Spleen (tissue), 11 donors: ENCODE data around the gene CRB3. TPM values are rescaled to one million over a fixed set of nuclear protein-coding genes. Genes with fewer than 3 reads are reported as not detected.

Experiments
- DNase-seq: peaks from one replicate; pipeline ENCODE4 v3.0.0-alpha.2; 2020
- H3K27ac ChIP-seq, 8 donors: fragments of 200-600 bp; sonication (generic) in 7 of 8; 1 replicate in 4 of 8; 2 replicates in 4 of 8; pipeline versions ENCODE4 v1.5.0 to v1.8.0; 2016 to 2021; ENCODE audit warnings: inconsistent platforms in 4 of 8, mild to moderate bottlenecking in 4 of 8, moderate library complexity in 1 of 8
- H3K27me3 ChIP-seq, 7 donors: fragments of 200-600 bp; sonication (generic) in 6 of 7; replicated peaks in 1 of 7; 1 replicate in 4 of 7; 2 replicates in 3 of 7; pipeline versions ENCODE4 v1.5.0 to v1.8.0; 2016 to 2021; ENCODE audit warnings: inconsistent platforms in 3 of 7, mild to moderate bottlenecking in 1 of 7
- H3K36me3 ChIP-seq, 6 donors: fragments of 200-600 bp; sonication (generic) in 5 of 6; 1 replicate in 4 of 6; 2 replicates in 2 of 6; pipeline versions ENCODE4 v1.5.0 to v1.8.0; 2016 to 2021; ENCODE audit warnings: inconsistent platforms in 2 of 6
- H3K4me1 ChIP-seq, 6 donors: fragments of 200-600 bp; sonication (generic) in 5 of 6; 1 replicate in 3 of 6; 2 replicates in 3 of 6; pipeline versions ENCODE4 v1.5.0 to v1.8.0; 2016 to 2021; ENCODE audit warnings: inconsistent platforms in 3 of 6
- H3K4me3 ChIP-seq, 8 donors: fragments of 200-600 bp; sonication (generic) in 7 of 8; 1 replicate in 4 of 8; 2 replicates in 4 of 8; pipeline versions ENCODE4 v1.5.0 to v1.8.0; 2016 to 2021; ENCODE audit warnings: inconsistent platforms in 4 of 8, mild to moderate bottlenecking in 4 of 8, moderate library complexity in 2 of 8
- H3K9me3 ChIP-seq, 8 donors: fragments of 200-600 bp; sonication (generic) in 7 of 8; 1 replicate in 4 of 8; 2 replicates in 4 of 8; pipeline versions ENCODE4 v1.5.0 to v1.8.0; 2016 to 2021; ENCODE audit warnings: inconsistent platforms in 4 of 8
- CTCF ChIP-seq, 11 experiments: fragments of 200-600 bp in 7 of 11; fragments of 450-650 bp in 4 of 11; sonication (generic) in 4 of 11; IDR thresholded peaks in 8 of 11; conservative IDR thresholded peaks in 3 of 11; 1 replicate in 7 of 11; 2 replicates in 4 of 11; pipeline versions ENCODE4 v1.4.0 to v1.8.0; 2016 to 2021; ENCODE audit warnings: antibody characterized with exemption in 11 of 11, inconsistent platforms in 4 of 11, mild to moderate bottlenecking in 1 of 11
- POLR2A ChIP-seq, 3 donors: fragments of 450-650 bp; IDR thresholded peaks; one replicate each; pipeline ENCODE4 v1.5.1; 2017; ENCODE audit warnings: antibody characterized with exemption in 3 of 3, mild to moderate bottlenecking in 1 of 3
- POLR2AphosphoS5 ChIP-seq, 3 donors: sonication (generic); formaldehyde crosslinking; IDR thresholded peaks; one replicate each; pipeline ENCODE4 v1.5.1; 2017; ENCODE audit warnings: antibody characterized with exemption in 3 of 3
- WGBS, 5 donors: extraction: QIAGEN DNeasy Blood & Tissue Kit in 3 of 5; methylation state at CpG; one replicate each; pipeline versions ENCODE4 v1.1.5 to v1.1.7; 2013 to 2018; 5-methylcytosine and 5-hydroxymethylcytosine counted together
- intact Hi-C: fragments of 100-400 bp; cut with DNase I; formaldehyde crosslinking; loops from one replicate; pipeline ENCODE4 v1.15.0; 2023; ENCODE audit warnings: low total_unique reads
- polyA plus RNA-seq, 3 donors: library from polyadenylated mRNA; stranded (reverse); fragments of 200-250 nt; gene quantifications; one replicate each; pipeline ENCODE4 v1.2.1, GENCODE V29; 2013
- total RNA-seq, 7 donors: library from RNA; depleted of rRNA in 3 of 7; stranded (reverse); fragments of >200 nt in 3 of 7; fragmentation: NEBNext Ultra II Directional in 4 of 7; extraction: Animal tissue kit (Norgen Biotek cat#: 25700) in 4 of 7; gene quantifications; one replicate each; pipeline versions ENCODE4 v1.1.0 to v1.2.1, GENCODE V29; 2016 to 2021
- donor health status: healthy with polysubstance abuse.
- donor health status: DM: no; HTN: no; CAD: no; lungs with moderate emphysema.
- donor health status: DM: no; HTN: no; CAD: no.
- donor health status: Bipolar disorder and iron deficiency.
- donor health status: healthy.
- donor health status: DM: no; HTN: no; CAD: no.
- donor health status: DM: yes; HTN: yes; CAD: no.

The CRB3 gene
- total and polyA plus RNA-seq, 10 donors: 1.0 to 2.0 (median 1.2) TPM; not detected in 2

- Histone ChIP-seq H3K36me3 (peaks cover 0 to 33% (median 8%) of the 10 kb centered on the region in 6 donors), H3K9me3 (no peaks in the 10 kb centered on the region), H3K27me3 (peaks cover 0 to 5% (median 0%) of the 10 kb centered on the region in 7 donors), H3K4me1 (peaks cover 0 to 53% (median 20%) of the 10 kb centered on the region in 6 donors), H3K4me3 (peak within 1 kb of the TSS; percentile 42 to 76 (median 57)), H3K27ac (peak within 1 kb of the TSS; percentile 83 to 96 (median 90))
- intact Hi-C loops: no loop called here
- DNase-seq: peak; percentile 95
- WGBS, 5 donors: 10 to 19% (median 14%) methylated on average over 20 to 24 of the region's 24 CpGs
- TF ChIP-seq CTCF (IDR thresholded peaks at IDR 0.05 in 8 of 11, conservative IDR thresholded peaks at IDR 0.05 in 3 of 11) (peak in 10 of 11 experiments; percentile 43 to 77 (median 68)), POLR2AphosphoS5 (IDR thresholded peaks at IDR 0.05) (peak; percentile 79 to 89 (median 83)), POLR2A (IDR thresholded peaks at IDR 0.05) (no peak)
These were observed 17.7 kb downstream of the CRB3 start, which contains the start of gene DENND1C for GRCh38 chr19:6481541-6482342. Gene DENND1C (minus strand): TSS chr19:6481787. CDS start chr19:6481695, 92 bp downstream.

- WGBS, 5 donors: 90 to 93% (median 92%) methylated on average over 8 of the region's 8 CpGs
- Histone ChIP-seq H3K27me3 (no peaks in the 10 kb centered on the region), H3K4me1 (peaks cover 0 to 47% (median 19%) of the 10 kb centered on the region in 6 donors), H3K4me3 (peak overlapping the region in 3 of 8 donors; percentile 56 to 76 (median 58)), H3K36me3 (peaks cover 0 to 27% (median 3%) of the 10 kb centered on the region in 6 donors), H3K27ac (peak overlapping the region; percentile 83 to 96 (median 90)), H3K9me3 (no peaks in the 10 kb centered on the region)
- no peak for DNase-seq
- intact Hi-C loops: no loop called here
- no peak for TF ChIP-seq CTCF (IDR thresholded peaks at IDR 0.05 in 8 of 11, conservative IDR thresholded peaks at IDR 0.05 in 3 of 11)
These were observed 18.2 kb downstream of the CRB3 start for GRCh38 chr19:6482343-6482686.

GRCh38 chr19:6483235-6483634 lies 19.2 kb downstream of the CRB3 start:
- WGBS, 5 donors: 57 to 89% (median 82%) methylated on average over 3 of the region's 3 CpGs
- intact Hi-C loops: no loop called here
- DNase-seq: no peak
- no peaks in the 10 kb centered on the region for H3K9me3 ChIP-seq
- TF ChIP-seq POLR2A (IDR thresholded peaks at IDR 0.05) (no peak), CTCF (IDR thresholded peaks at IDR 0.05 in 8 of 11, conservative IDR thresholded peaks at IDR 0.05 in 3 of 11) (no peak), POLR2AphosphoS5 (IDR thresholded peaks at IDR 0.05) (no peak)
- no peak overlapping the region for H3K4me3 ChIP-seq
- H3K36me3 ChIP-seq: peaks cover 0 to 18% (median 3%) of the 10 kb centered on the region in 6 donors
- no peaks in the 10 kb centered on the region for H3K27me3 ChIP-seq
- H3K4me1 ChIP-seq: peaks cover 0 to 47% (median 19%) of the 10 kb centered on the region in 6 donors
- no peak overlapping the region for H3K27ac ChIP-seq

- Histone ChIP-seq H3K9me3 (no peaks in the 10 kb centered on the region), H3K27ac (no peak overlapping the region), H3K36me3 (peaks cover 0 to 8% (median 0%) of the 10 kb centered on the region in 6 donors), H3K4me1 (peaks cover 0 to 42% (median 20%) of the 10 kb centered on the region in 6 donors), H3K4me3 (no peak overlapping the region), H3K27me3 (no peaks in the 10 kb centered on the region)
- 78 to 89% (median 87%) methylated on average over 8 of the region's 8 CpGs for WGBS, 5 donors
- no peak for DNase-seq
- intact Hi-C loops: no loop called here
- no peak for TF ChIP-seq POLR2AphosphoS5 (IDR thresholded peaks at IDR 0.05)
- TF ChIP-seq POLR2A (IDR thresholded peaks at IDR 0.05): no peak
- TF ChIP-seq CTCF (IDR thresholded peaks at IDR 0.05 in 8 of 11, conservative IDR thresholded peaks at IDR 0.05 in 3 of 11): no peak
These were observed 20.2 kb downstream of the CRB3 start for GRCh38 chr19:6484230-6484629.
